ENCODE results near the gene CLEC5A.
"Not testable (repeated sequence)": the region's sequence is repeated elsewhere in the genome, so short reads cannot be mapped to it uniquely, and the experiment has no call there.

CLEC5A gene

GRCh38 chr7:141945356-141945755, 1.4 kb downstream of the CLEC5A start:
- DNase-seq = peak; percentile 91 to 97

GRCh38 chr7:141944811-141945210, 2.0 kb downstream of the CLEC5A start:
- DNase-seq = peak; percentile 53 to 68

- DNase-seq = no peak
Measured at GRCh38 chr7:141943846-141944245, 2.9 kb downstream of the CLEC5A start.

- DNase-seq = no peak
Measured at GRCh38 chr7:141941075-141941474, 5.7 kb downstream of the CLEC5A start.

GRCh38 chr7:141930211-141930610, 16.6 kb downstream of the CLEC5A start:
- DNase-seq = no peak

- no peak for DNase-seq
Measured at GRCh38 chr7:141928845-141929195, 18.0 kb downstream of the CLEC5A start.

GRCh38 chr7:141928146-141928844, 18.5 kb downstream of the CLEC5A start:
- peak in 1 of 2 donors; percentile 60 for DNase-seq

- DNase-seq = no peak
Measured at GRCh38 chr7:141920281-141920680, 26.5 kb downstream of the CLEC5A start.

GRCh38 chr7:141916099-141916498, 30.7 kb downstream of the CLEC5A start, which contains the start of gene OR9A4:
Gene OR9A4 (plus strand): TSS chr7:141916399. CDS start chr7:141918876, 2,477 bp downstream.
- no peak for DNase-seq

GRCh38 chr7:141915565-141915964, 31.2 kb downstream of the CLEC5A start:
- no peak for DNase-seq

GRCh38 chr7:141911391-141911790, 35.4 kb downstream of the CLEC5A start:
- DNase-seq = peak in 1 of 2 donors; percentile 35

GRCh38 chr7:141906285-141906684, 40.5 kb downstream of the CLEC5A start:
- no peak for DNase-seq

- DNase-seq = not testable (repeated sequence)
Measured at GRCh38 chr7:141899366-141899765, 47.4 kb downstream of the CLEC5A start.

- DNase-seq = no peak
Measured at GRCh38 chr7:141891336-141891735, 55.4 kb downstream of the CLEC5A start.

GRCh38 chr7:141889321-141889720, 57.5 kb downstream of the CLEC5A start:
- peak; percentile 76 to 96 for DNase-seq

GRCh38 chr7:141884539-141885225, 62.1 kb downstream of the CLEC5A start:
- peak; percentile 17 to 36 for DNase-seq

GRCh38 chr7:141880960-141881359, 65.8 kb downstream of the CLEC5A start:
- no peak for DNase-seq

GRCh38 chr7:141877365-141877764, 69.4 kb downstream of the CLEC5A start:
- no peak for DNase-seq

All from inflammatory macrophage (primary cell).